HG02588 (cell line): ENCODE results near the gene TBL3.
"Not testable (repeated sequence)": the region's sequence is repeated elsewhere in the genome, so short reads cannot be mapped to it uniquely, and the experiment has no call there.

ENCODE experiments used
- ATAC-seq: cut with Tn5 transposase; IDR thresholded peaks from one replicate; pipeline ENCODE4 v1.9.1; 2021; ENCODE audit warnings: mild to moderate bottlenecking, moderate library complexity; ENCODE audit not compliant: unreplicated experiment

The TBL3 gene

DNA sequence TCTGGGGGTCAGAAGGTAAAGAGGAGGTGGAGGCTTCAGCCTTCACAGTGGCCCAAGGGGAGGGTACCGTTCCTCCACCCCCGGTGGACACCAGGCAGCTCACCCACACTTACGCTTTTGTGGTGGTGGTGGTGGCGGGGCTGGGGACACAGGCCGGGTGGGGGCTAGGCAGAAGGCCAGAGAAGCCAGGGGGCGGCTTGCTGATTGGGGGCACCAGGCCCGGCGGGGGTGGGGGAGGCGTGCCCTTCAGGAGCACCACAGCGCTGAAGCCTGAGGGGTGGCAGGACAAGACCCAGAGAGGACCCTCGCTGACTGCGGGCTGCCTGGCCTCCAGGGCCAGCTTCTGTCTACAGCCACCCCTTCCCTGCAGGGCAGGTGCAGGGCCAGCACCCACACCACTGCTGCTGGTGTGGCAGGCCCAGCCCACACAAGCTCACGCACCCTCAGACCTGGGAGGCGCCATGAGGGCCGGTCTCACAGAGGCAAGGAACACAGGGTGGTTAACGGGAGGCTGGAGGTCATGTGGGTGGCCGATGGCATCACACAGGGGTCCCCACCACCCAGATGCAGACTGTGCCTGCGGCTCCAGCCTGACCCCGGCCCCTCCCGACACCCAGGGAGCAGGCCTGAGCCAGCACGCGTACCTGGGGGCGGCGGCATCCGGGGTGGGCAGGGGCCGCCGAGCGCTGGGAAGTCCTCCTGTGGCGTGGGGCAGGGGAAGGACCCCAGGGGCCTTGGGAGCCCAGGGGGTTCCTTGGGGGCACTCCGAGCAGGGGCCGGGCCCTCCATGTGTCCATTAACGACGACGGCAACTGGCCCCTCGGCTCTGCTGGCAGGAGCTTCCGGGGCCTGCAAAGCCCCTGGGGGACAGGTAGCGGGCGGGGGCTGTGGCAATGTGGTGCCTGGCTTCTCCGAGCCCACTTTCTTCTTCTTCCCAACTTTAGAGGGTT is 27.3 kb downstream of the TBL3 start:
- no peak for ATAC-seq

GRCh38 chr16:1999866-2000514 is 28.1 kb downstream of the TBL3 start:
- ATAC-seq: no peak

DNA sequence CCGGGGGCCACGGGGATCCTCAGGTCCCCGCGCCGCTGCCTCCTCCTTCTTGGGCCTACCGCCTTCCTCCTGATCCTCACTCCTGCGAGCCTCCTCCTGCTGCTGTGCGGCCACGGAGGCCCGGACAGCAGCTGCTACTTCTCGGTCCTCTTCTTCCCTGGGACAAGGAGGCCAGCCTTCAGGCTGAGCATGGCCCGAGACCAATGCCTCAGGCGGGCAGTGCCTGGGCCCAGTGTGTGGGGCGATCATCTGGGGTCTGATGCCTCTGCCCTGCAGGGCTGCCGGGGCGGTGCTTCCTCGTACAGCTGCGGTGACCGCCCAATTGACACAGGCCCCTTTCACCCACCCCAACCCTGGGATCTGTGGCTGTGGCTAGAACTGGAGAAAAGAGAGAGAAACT is 29.2 kb downstream of the TBL3 start:
- ATAC-seq: no peak

DNA sequence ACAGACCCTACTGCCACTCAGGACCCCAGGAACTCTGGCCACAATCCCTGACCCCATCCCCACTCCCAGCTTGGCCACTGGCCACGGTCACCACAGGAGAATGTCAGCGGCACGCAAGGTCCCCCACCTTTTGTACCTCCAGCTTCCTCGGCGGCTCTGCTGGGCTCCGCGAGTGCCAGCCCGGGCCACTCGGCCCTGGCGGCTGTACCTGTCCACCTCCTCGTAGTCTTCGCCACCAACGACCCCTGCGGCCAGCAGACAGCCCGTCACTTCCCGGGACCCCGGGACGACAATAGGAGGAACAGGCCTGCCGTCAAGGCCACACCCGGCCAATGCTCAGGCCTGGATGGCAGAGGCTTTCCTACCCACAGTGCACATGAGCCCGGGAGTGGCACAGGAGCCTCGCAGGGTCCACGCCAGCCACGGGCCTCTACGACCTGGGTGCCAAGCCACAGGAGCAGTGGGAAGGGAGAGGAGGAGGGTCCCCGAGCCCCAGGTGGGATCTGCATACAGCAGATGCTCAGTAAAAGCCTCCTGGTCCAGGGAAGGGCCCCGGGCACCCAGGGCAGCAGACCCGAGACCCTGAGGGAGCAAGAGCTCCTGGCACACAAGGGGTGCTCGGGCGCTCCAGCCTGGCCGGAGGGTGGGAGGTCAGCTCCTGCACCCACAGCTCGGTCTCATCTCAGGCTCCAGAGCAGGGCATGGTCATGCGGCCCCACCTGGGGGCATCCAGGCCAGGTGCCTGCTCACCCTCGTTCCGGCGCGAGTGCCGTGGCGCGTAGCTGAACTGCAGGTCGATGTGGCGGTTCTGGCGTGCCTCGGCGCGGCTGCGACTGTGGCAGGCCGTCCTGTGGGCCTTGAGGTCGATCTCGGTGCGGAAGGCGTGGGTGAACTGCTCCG is 29.9 kb downstream of the TBL3 start:
- no peak for ATAC-seq

DNA sequence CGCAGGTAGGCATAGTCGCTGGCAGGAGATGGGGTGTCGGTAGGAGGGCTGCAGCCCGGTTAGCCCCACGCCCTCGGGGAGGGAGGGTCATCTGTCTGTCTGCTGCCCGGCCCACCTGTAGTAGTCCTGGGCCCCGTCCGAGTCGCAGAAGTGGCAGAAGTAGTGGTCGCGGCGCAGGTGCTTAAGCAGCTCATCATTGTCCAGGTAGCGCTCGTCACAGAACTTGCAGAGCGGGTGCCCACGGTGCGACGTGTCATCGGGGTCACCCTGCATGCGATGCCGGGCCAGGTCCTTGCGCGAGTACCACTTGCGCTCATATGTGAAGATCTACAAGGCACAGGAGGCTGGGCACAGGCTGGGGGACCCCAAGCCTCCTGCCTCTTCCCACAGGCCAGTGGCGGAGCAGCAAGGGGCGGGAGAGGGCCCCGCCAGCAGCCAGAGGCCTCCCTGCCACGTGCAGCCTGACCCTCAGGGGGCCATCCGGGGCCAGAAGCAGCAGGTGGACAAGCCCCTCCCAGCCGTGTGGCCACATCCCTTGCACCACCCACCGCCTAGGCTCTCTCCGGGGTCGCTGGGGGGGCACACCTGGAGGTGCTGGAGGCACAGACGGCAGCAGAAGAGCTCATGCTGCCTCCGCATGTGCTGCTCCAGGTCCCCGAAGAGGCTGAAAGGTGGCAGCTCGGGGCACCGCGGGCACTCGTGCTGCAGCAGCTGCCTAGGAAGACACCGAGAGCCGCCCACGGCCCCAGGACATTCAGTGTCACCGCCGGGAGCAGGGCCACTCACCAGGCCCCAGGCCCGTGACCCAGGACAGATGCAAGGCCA is 30.8 kb downstream of the TBL3 start:
- ATAC-seq: no peak

- no peak for ATAC-seq
These were observed 31.5 kb downstream of the TBL3 start for GRCh38 chr16:2003231-2003826.

GRCh38 chr16:2003827-2004641 is 32.2 kb downstream of the TBL3 start:
- peak; percentile 49 for ATAC-seq

- ATAC-seq: no peak
These were observed 33.1 kb downstream of the TBL3 start for GRCh38 chr16:2004795-2005517.

DNA sequence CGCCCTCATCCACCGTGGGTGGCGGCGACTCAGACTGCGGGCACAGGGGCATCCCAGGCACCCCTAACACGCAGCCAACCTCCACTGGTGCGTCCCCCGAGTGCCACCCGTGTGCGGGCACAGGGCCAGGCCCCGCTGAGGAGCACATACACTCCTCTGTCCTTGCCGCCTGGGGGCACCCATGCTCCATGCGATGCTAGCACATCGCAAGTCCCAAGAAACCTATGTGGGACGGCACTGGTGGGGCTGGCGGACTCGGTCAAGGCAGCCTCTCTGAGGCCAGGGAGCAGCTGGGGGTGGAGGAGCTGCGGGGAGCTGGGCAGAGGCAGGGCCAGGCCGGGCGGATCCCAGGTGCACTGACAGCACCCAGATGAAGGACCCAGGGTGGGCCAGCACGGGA is 33.8 kb downstream of the TBL3 start:
- no peak for ATAC-seq

- ATAC-seq: no peak
These were observed 34.5 kb downstream of the TBL3 start for GRCh38 chr16:2006317-2006716.

GRCh38 chr16:2007081-2007836 is 35.4 kb downstream of the TBL3 start:
- ATAC-seq: no peak

DNA sequence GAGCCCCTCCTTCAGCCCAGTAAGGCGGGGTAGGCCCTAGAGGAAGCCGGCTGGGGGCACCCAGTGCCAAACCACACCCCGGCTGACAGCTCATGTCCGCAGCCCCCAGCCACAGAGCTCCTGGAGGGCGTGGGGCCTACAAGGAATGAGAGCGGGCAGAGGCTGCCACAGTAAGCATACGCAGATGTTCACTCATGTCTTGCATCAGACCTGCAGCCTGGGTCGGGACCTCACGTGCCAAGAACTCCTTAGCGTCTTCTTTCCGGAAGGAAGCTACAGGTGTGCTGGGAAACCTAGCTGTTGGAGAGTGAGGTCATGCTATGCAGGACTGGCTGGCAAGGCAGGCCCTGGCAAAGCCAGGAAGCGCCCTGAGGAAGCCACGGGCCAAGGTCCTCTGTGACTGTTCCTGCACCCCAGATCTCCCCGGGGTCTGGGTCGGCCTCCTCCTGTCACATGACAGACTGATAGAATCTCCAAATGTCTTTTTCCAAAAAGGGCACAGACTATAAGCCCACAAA is 36.2 kb downstream of the TBL3 start:
- no peak for ATAC-seq

GRCh38 chr16:2008631-2009163 is 36.8 kb downstream of the TBL3 start:
- peak; percentile 1 for ATAC-seq

DNA sequence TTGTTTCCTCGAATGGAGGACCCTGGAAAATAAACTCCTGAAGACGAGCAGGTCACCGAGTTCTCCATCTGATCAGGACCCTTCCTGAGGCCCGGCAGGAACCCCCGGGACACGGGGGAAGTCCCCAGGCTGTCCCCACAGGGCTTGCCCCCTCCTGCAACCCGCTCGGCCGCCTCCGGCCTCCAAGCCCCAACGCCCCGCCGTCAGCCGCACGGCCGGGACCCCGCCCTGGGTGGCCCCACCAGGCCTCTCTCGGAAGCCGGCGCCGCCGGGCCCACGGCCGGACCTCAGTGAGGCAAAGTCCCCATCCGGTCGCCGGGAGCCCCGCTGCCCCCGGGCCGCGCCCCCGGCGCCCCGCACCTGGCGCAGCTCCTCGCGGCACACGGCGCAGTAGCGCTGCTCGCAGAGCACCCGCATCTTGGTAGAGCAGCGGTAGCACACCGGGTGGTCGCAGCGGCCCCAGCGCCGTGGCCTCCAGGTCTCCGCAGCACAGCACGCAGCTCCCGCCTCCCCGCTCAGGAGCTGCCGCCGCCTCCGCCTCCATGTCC is 37.4 kb downstream of the TBL3 start:
- peak; percentile 27 for ATAC-seq

DNA sequence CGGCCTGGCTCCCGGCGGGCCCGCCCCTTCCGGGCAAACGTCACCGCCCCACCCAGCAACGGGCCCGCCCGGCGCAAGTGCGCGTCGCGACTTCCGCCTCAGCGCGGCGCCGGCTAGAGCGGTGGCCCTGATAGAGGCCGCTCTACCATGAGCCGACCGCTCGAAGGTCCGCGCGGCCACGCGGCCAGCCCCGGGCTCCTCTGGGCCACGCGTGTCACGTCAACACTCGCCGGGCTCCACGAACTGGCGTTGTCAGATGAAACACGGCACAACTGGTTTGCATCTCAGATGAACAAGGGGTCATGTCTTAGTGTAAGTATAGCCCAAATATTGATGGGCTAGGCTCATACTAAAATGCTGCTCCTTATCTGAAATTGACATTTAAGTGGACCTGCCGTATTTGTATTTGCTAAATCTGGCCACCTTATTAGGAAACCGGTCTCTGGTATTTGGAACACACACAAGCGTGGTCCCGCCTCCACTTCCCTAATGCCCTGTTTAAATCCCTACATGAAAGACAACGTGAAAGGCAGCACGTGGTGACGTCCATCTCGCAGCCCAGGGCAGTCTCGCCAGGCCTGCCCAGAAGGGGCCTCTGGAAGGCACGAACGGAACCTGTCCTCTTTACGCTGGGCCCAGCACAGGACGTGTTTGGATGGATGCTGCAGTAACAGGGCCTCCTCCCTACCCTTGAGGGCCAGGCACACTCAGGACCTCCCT is 38.1 kb downstream of the TBL3 start, which contains the start of gene ZNF598:
ZNF598 (minus strand) TSS at position 31 of the 720 bp plus-strand sequence.
- ATAC-seq: peak; percentile 83

DNA sequence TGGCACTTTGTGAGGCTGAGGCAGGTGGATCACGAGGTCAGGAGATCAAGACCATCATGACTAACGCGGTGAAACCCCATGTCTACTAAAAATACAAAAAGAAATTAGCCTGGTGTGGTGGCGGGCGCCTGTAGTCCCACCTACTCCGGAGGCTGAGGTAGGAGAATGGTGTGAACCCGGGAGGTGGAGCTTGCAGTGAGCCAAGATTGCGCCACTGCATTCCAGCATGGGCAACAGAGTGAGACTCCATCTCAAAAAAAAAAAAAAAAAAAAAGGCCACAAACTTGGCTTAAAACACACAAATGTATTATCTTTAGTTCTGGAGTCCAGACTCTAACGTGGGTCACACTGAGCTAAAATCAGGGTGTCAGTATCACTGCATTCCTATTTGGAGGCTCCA is 39.9 kb downstream of the TBL3 start:
- ATAC-seq: not testable (repeated sequence)
